Ishikawa (cell line): ENCODE data around the gene NRXN3.

Source experiments
- EP300 ChIP-seq: IDR thresholded peaks from 2 replicates; pipeline ENCODE4 v1.6.1; 2012; ENCODE audit warnings: borderline replicate concordance
- REST ChIP-seq: IDR thresholded peaks from 2 replicates; pipeline ENCODE4 v1.6.1; 2012; ENCODE audit warnings: low read depth, mild to moderate bottlenecking
- TAF1 ChIP-seq: IDR thresholded peaks from 2 replicates; pipeline ENCODE4 v1.6.1; 2012; ENCODE audit warnings: low read depth, mild to moderate bottlenecking
- TEAD4 ChIP-seq: IDR thresholded peaks from 2 replicates; pipeline ENCODE4 v1.6.1; 2012

- TF ChIP-seq REST (no peak), TAF1 (no peak), EP300 (no peak), TEAD4 (no peak)
These were observed 776.8 kb downstream of the NRXN3 start for GRCh38 chr14:78946949-78947348.
